Measurements from ENCODE around the gene CD59.

- TF ChIP-seq, protein P1, sequence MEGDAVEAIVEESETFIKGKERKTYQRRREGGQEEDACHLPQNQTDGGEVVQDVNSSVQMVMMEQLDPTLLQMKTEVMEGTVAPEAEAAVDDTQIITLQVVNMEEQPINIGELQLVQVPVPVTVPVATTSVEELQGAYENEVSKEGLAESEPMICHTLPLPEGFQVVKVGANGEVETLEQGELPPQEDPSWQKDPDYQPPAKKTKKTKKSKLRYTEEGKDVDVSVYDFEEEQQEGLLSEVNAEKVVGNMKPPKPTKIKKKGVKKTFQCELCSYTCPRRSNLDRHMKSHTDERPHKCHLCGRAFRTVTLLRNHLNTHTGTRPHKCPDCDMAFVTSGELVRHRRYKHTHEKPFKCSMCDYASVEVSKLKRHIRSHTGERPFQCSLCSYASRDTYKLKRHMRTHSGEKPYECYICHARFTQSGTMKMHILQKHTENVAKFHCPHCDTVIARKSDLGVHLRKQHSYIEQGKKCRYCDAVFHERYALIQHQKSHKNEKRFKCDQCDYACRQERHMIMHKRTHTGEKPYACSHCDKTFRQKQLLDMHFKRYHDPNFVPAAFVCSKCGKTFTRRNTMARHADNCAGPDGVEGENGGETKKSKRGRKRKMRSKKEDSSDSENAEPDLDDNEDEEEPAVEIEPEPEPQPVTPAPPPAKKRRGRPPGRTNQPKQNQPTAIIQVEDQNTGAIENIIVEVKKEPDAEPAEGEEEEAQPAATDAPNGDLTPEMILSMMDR (IDR thresholded peaks at IDR 0.05; ENCODE audit: low read length), result no peak
- no peak for TF ChIP-seq EZH2 (IDR thresholded peaks at IDR 0.05; ENCODE audit: borderline replicate concordance, low read length)
These were observed 11.6 kb downstream of the CD59 start for GRCh38 chr11:33724644-33725035.
